ENCODE data around the gene TAGLN.

Gene TAGLN

GRCh38 chr11:117214404-117215110 lies 15.4 kb downstream of the TAGLN start:
- DNase-seq (ENCODE audit: low read depth in 2 of 2), result no peak

GRCh38 chr11:117217141-117218084 lies 18.2 kb downstream of the TAGLN start:
- no peak for DNase-seq (ENCODE audit: low read depth in 2 of 2)

- DNase-seq (ENCODE audit: low read depth in 2 of 2), result no peak
Observed at GRCh38 chr11:117218133-117218915, 19.2 kb downstream of the TAGLN start.

GRCh38 chr11:117219001-117219400 lies 19.8 kb downstream of the TAGLN start:
- DNase-seq (ENCODE audit: low read depth in 2 of 2), result no peak

- DNase-seq (ENCODE audit: low read depth in 2 of 2), result no peak
Observed at GRCh38 chr11:117219455-117219854, 20.3 kb downstream of the TAGLN start.

GRCh38 chr11:117219995-117220394 lies 20.8 kb downstream of the TAGLN start:
- no peak for DNase-seq (ENCODE audit: low read depth in 2 of 2)

GRCh38 chr11:117220568-117220967 lies 21.4 kb downstream of the TAGLN start:
- DNase-seq (ENCODE audit: low read depth in 2 of 2), result no peak

- no peak for DNase-seq (ENCODE audit: low read depth in 2 of 2)
Observed at GRCh38 chr11:117220999-117221774, 22.0 kb downstream of the TAGLN start.

- no peak for DNase-seq (ENCODE audit: low read depth in 2 of 2)
Observed at GRCh38 chr11:117221775-117222517, 22.8 kb downstream of the TAGLN start.

GRCh38 chr11:117222991-117223740 lies 24.0 kb downstream of the TAGLN start:
- no peak for DNase-seq (ENCODE audit: low read depth in 2 of 2)

- DNase-seq (ENCODE audit: low read depth in 2 of 2), result no peak
Observed at GRCh38 chr11:117223741-117224689, 24.8 kb downstream of the TAGLN start.

GRCh38 chr11:117225553-117226170 lies 26.5 kb downstream of the TAGLN start:
- DNase-seq (ENCODE audit: low read depth in 2 of 2), result no peak

GRCh38 chr11:117226388-117227385 lies 27.5 kb downstream of the TAGLN start:
- DNase-seq (ENCODE audit: low read depth in 2 of 2), result no peak

GRCh38 chr11:117228091-117228490 lies 28.9 kb downstream of the TAGLN start:
- no peak for DNase-seq (ENCODE audit: low read depth in 2 of 2)

- no peak for DNase-seq (ENCODE audit: low read depth in 2 of 2)
Observed at GRCh38 chr11:117229411-117229810, 30.2 kb downstream of the TAGLN start.

- DNase-seq (ENCODE audit: low read depth in 2 of 2), result no peak
Observed at GRCh38 chr11:117229931-117230285, 30.7 kb downstream of the TAGLN start.

All from stimulated activated CD4-positive, alpha-beta T cell treated with anti-CD3 and anti-CD28 coated beads, Interleukin-15, amount 100 ng/mL, for 48 hours (primary cell).